ENCODE data around the gene RNF40.

The RNF40 gene

DNA sequence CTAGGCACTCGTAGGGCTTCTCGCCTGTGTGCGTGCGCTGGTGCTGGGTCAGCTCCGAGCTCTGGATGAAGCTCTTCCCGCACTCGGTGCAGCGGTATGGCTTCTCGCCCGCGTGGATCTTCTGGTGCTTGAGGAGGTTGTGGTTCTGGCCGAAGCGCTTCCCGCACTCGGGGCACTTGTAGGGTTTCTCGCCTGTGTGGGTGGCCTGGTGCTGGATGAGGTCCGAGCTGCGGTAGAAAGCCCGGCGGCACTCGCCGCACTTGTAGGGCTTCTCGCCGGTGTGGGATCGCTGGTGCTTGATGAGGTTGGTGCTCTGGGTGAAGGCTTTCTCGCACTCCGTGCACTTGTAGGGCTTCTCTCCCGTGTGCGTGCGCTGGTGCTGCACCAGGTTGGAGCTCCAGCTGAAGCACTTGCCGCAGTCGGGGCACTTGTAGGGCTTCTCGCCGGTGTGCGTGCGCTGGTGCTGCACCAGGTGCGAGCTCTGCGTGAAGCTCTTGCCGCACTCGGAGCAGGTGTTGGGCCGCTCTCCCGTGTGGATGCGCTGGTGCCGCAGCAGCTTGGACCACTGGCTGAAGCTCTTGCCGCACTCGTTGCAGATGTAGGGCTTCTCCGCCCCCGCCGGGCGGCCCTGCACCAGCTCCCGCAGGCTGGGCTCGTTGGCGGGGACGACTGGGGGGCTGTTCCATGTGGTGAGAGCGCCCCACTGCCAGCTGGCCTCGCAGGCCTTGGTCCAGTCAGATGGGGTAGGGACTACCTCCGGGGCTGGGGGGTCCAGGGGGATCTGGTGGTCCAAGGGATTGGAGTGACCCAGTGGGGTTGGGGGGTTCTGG, 21.4 kb downstream of the RNF40 start:
- H3K23ac ChIP-seq (ENCODE audit: low read length), result no peak overlapping the region
- DNase-seq, result no peak
- H2BK5ac ChIP-seq (ENCODE audit: low read length), result no peak overlapping the region
- H3K56ac ChIP-seq (ENCODE audit: low read length), result no peak overlapping the region
- no peak overlapping the region for H3K4me2 ChIP-seq (ENCODE audit: low read length)
- H2AK5ac ChIP-seq (ENCODE audit: low read length), result no peak overlapping the region
- H2BK15ac ChIP-seq (replicated peaks; ENCODE audit: low read depth), result no peak overlapping the region
- H3K9ac ChIP-seq (ENCODE audit: low read length), result no peak overlapping the region
- H2BK120ac ChIP-seq (ENCODE audit: low read depth, low read length), result no peak overlapping the region
- no peak overlapping the region for H3K4me3 ChIP-seq (ENCODE audit: low read length)
- peaks cover 2% of the 10 kb centered on the region for H3K4me1 ChIP-seq (ENCODE audit: control insufficient read depth, low read depth, low read length)
- H3K79me2 ChIP-seq (ENCODE audit: control insufficient read depth, insufficient read depth, low read length), result peaks cover 15% of the 10 kb centered on the region
- H3K79me1 ChIP-seq (ENCODE audit: low read length), result peaks cover 9% of the 10 kb centered on the region
- no peak overlapping the region for H3K18ac ChIP-seq (ENCODE audit: low read length)
- H3K27me3 ChIP-seq (ENCODE audit: insufficient read depth, low read length, poor library complexity), result no peaks in the 10 kb centered on the region
- H4K5ac ChIP-seq (ENCODE audit: low read length), result no peak overlapping the region
- H3K4ac ChIP-seq (ENCODE audit: low read depth, low read length), result no peak overlapping the region
- peaks cover 4% of the 10 kb centered on the region for H3K36me3 ChIP-seq (ENCODE audit: control insufficient read depth, insufficient read depth, low read length)
- no peak overlapping the region for H3K27ac ChIP-seq (ENCODE audit: low read depth, low read length)
- WGBS (ENCODE audit: extremely low coverage, insufficient coverage, low lambda C conversion rate), result no CpG with 5 or more reads among the region's 57 CpGs
- no peak overlapping the region for H4K8ac ChIP-seq (ENCODE audit: low read depth, low read length)

DNA sequence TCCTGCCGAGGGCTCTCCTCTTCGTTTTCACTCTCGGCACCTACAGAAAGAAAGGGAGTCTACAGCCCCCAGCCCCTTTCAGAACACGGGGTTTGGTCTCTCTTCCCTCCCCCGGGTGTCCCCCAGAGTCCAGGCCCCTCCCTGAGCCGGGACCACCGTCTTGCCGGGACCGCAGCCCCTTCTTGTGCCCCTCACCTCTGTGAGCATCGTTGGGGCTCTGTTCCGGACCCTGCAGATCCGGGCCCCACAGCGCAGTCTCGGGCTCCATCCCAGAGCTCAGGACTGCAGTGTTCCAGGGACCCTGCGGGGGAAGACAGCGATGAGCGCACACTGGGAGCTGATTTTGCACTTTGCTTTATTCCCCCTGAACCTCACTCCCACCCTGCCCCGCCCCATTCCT, 22.1 kb downstream of the RNF40 start:
- Histone ChIP-seq H4K8ac (ENCODE audit: low read depth, low read length) (no peak overlapping the region), H3K4ac (ENCODE audit: low read depth, low read length) (no peak overlapping the region), H3K36me3 (ENCODE audit: control insufficient read depth, insufficient read depth, low read length) (peaks cover 4% of the 10 kb centered on the region), H3K27ac (ENCODE audit: low read depth, low read length) (no peak overlapping the region), H3K9ac (ENCODE audit: low read length) (no peak overlapping the region), H3K4me1 (ENCODE audit: control insufficient read depth, low read depth, low read length) (peaks cover 2% of the 10 kb centered on the region), H3K4me2 (ENCODE audit: low read length) (no peak overlapping the region), H3K27me3 (ENCODE audit: insufficient read depth, low read length, poor library complexity) (no peaks in the 10 kb centered on the region), H2AK5ac (ENCODE audit: low read length) (no peak overlapping the region), H2BK120ac (ENCODE audit: low read depth, low read length) (no peak overlapping the region), H3K79me2 (ENCODE audit: control insufficient read depth, insufficient read depth, low read length) (peaks cover 15% of the 10 kb centered on the region), H3K18ac (ENCODE audit: low read length) (no peak overlapping the region), H3K23ac (ENCODE audit: low read length) (no peak overlapping the region), H3K56ac (ENCODE audit: low read length) (no peak overlapping the region), H2BK5ac (ENCODE audit: low read length) (no peak overlapping the region), H3K79me1 (ENCODE audit: low read length) (peaks cover 9% of the 10 kb centered on the region), H3K4me3 (ENCODE audit: low read length) (no peak overlapping the region), H2BK15ac (replicated peaks; ENCODE audit: low read depth) (no peak overlapping the region), H4K5ac (ENCODE audit: low read length) (no peak overlapping the region)
- WGBS (ENCODE audit: extremely low coverage, insufficient coverage, low lambda C conversion rate), result no CpG with 5 or more reads among the region's 18 CpGs
- no peak for DNase-seq

DNA sequence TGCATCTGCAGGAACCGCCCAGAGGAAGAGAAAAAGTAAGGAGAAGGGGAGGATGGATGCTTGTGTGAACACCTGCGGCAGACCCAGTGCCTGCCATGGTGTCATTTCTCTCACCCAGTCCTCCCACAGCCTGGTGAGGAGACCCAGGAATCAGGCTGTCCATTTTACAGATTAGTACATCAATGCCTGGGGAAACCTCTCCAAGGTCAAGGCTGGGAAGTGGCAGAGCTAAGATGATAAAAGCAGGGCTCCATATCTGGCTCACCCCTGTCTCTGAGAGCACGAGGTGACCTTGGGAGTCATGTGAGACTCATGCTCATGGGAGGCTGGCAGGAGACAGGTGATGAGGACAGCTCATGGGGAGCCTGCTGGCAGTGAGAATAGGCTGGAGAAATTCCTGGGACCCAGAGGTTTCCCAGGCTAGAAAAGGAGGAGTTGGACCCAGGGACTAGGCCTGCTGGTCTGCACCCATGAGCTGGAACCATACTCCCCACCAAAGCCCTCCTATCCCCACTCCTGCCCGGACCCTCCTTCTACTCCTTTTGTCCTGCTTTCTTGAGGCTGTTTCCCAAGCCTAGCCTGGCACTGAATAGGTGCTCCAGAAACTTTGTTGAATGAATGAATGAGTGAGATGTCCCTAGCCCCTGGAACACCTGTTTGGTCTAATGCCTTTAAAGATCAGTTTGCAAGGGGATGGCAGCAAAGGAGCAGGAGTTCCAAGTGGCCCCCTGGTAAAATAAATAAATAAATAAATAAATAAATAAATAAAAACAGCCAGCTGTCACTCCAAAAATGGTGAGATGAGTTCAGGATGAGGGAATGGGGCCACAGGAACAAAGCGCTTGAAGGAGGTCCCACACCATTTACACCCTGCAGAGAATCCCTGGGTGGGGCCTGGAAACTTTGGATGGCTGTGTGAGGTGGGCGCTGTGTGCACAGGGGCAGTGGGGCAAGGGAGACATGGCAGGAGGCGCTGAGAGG, 23.3 kb downstream of the RNF40 start:
- no peak overlapping the region for H2BK5ac ChIP-seq (ENCODE audit: low read length)
- no peak overlapping the region for H2BK15ac ChIP-seq (replicated peaks; ENCODE audit: low read depth)
- peak overlapping the region; percentile 95 for H3K9ac ChIP-seq (ENCODE audit: low read length)
- no peak overlapping the region for H3K23ac ChIP-seq (ENCODE audit: low read length)
- no peak overlapping the region for H4K8ac ChIP-seq (ENCODE audit: low read depth, low read length)
- no peak overlapping the region for H2AK5ac ChIP-seq (ENCODE audit: low read length)
- peaks cover 9% of the 10 kb centered on the region for H3K79me1 ChIP-seq (ENCODE audit: low read length)
- H2BK120ac ChIP-seq (ENCODE audit: low read depth, low read length), result no peak overlapping the region
- no CpG with 5 or more reads among the region's 7 CpGs for WGBS (ENCODE audit: extremely low coverage, insufficient coverage, low lambda C conversion rate)
- peaks cover 2% of the 10 kb centered on the region for H3K4me1 ChIP-seq (ENCODE audit: control insufficient read depth, low read depth, low read length)
- peaks cover 1% of the 10 kb centered on the region for H3K36me3 ChIP-seq (ENCODE audit: control insufficient read depth, insufficient read depth, low read length)
- no peak for DNase-seq
- H4K5ac ChIP-seq (ENCODE audit: low read length), result no peak overlapping the region
- no peak overlapping the region for H3K4me3 ChIP-seq (ENCODE audit: low read length)
- H3K4ac ChIP-seq (ENCODE audit: low read depth, low read length), result no peak overlapping the region
- peaks cover 15% of the 10 kb centered on the region for H3K79me2 ChIP-seq (ENCODE audit: control insufficient read depth, insufficient read depth, low read length)
- H3K4me2 ChIP-seq (ENCODE audit: low read length), result peak overlapping the region; percentile 94
- H3K27me3 ChIP-seq (ENCODE audit: insufficient read depth, low read length, poor library complexity), result no peaks in the 10 kb centered on the region
- H3K27ac ChIP-seq (ENCODE audit: low read depth, low read length), result no peak overlapping the region
- no peak overlapping the region for H3K18ac ChIP-seq (ENCODE audit: low read length)
- H3K56ac ChIP-seq (ENCODE audit: low read length), result peak overlapping the region; percentile 93

DNA sequence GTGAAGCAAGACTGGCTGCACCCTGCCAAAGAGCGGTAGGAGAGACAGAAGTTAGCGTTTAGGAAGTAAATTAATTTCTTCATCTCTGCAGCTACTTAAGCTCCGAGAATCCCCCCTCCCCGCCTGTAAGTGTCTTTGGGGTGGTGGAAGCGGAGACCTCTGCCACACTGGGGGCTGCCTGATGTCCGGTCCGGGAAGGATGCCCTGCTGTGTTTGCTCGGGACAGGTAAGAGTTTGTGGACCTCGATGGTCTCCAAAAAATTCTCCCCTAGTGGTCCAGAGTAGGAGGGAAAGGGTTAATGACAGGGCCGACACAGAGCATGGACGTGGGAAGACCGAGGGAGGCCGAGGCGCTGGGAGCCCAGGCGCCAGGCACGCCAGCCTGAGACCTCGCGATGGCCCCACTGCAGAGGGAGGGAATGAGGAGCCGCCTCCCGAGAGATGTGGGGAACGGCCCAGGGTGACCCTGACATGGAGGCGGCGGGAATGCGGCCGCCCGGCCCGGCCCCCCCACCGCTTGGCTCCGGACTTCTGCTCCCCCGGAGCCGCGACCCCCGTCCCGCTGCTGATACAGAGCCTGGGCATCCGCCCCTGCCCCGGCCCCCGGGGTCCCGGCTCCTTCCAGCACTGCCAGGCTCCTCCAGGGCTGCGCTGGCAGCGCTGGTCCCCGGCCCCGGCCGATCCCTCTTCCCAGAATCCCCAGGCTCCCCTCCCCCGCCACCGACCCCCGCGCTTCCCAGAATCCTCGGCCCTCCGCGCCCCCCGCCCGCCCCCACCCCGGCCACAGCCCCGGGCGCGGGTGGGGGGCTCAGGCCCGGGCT, 24.2 kb downstream of the RNF40 start:
- Histone ChIP-seq H3K4me3 (ENCODE audit: low read length) (peak overlapping the region; percentile 81), H2BK15ac (replicated peaks; ENCODE audit: low read depth) (no peak overlapping the region), H3K36me3 (ENCODE audit: control insufficient read depth, insufficient read depth, low read length) (peaks cover 1% of the 10 kb centered on the region), H3K9ac (ENCODE audit: low read length) (peak overlapping the region; percentile 95), H3K4me2 (ENCODE audit: low read length) (peak overlapping the region; percentile 94), H3K27me3 (ENCODE audit: insufficient read depth, low read length, poor library complexity) (no peaks in the 10 kb centered on the region), H3K56ac (ENCODE audit: low read length) (peak overlapping the region; percentile 93), H3K4me1 (ENCODE audit: control insufficient read depth, low read depth, low read length) (peaks cover 2% of the 10 kb centered on the region), H2BK120ac (ENCODE audit: low read depth, low read length) (peak overlapping the region; percentile 78), H3K4ac (ENCODE audit: low read depth, low read length) (peak overlapping the region; percentile 100), H2BK5ac (ENCODE audit: low read length) (no peak overlapping the region), H3K79me2 (ENCODE audit: control insufficient read depth, insufficient read depth, low read length) (peaks cover 15% of the 10 kb centered on the region), H3K27ac (ENCODE audit: low read depth, low read length) (peak overlapping the region; percentile 86), H4K5ac (ENCODE audit: low read length) (no peak overlapping the region), H2AK5ac (ENCODE audit: low read length) (no peak overlapping the region), H4K8ac (ENCODE audit: low read depth, low read length) (peak overlapping the region; percentile 99), H3K79me1 (ENCODE audit: low read length) (peaks cover 9% of the 10 kb centered on the region), H3K23ac (ENCODE audit: low read length) (peak overlapping the region; percentile 89), H3K18ac (ENCODE audit: low read length) (peak overlapping the region; percentile 99)
- WGBS (ENCODE audit: extremely low coverage, insufficient coverage, low lambda C conversion rate), result no CpG with 5 or more reads among the region's 57 CpGs
- DNase-seq, result peak; percentile 79

DNA sequence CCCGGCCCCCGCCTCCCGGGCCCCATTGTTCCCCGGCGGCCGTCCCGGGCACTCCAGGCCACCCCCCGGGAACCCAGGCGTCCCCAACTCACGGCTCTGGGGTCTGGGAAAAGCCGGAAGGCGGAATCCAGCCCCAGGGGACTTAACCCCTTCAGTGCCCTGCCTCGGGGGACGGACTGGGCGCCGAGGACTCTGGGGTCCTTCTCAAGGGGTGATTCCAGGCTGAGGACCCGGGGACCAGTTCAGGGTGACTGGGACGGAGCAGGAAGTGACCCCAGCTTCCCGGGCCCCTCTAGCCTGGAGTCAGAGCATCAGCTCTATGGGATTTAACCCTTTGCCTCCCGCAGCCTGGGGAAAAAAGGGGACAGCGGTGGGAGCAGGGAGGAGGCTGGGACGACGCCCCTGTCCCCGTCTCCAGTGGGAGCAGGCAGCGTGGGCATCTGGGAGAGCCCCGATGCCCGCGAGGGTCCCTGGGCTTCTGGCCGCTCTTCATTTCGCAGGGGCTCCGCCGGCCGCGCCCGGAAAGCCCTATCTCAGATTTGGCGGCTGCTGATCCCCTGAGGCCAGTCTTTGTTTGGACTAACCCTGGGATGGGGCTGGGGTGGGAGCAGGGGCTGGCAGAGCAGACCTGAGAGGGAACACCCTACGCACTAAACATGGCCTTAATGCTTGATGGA, 25.0 kb downstream of the RNF40 start, which contains the start of gene ZNF629:
Gene ZNF629 (minus strand): TSS at position 270 of the 677 bp plus-strand sequence. CDS start 2,723 bp downstream, outside the sequence.
- no CpG with 5 or more reads among the region's 37 CpGs for whole genome bisulfite sequencing (ENCODE audit: extremely low coverage, insufficient coverage, low lambda C conversion rate)
- peak within 1 kb of the TSS; percentile 86 for H3K27ac ChIP-seq (ENCODE audit: low read depth, low read length)
- H4K5ac ChIP-seq (ENCODE audit: low read length), result no peak within 1 kb of the TSS
- peaks cover 9% of the 10 kb centered on the region for H3K79me1 ChIP-seq (ENCODE audit: low read length)
- no peak within 1 kb of the TSS for H2AK5ac ChIP-seq (ENCODE audit: low read length)
- peak within 1 kb of the TSS; percentile 94 for H3K4me2 ChIP-seq (ENCODE audit: low read length)
- peak within 1 kb of the TSS; percentile 8 for H2BK5ac ChIP-seq (ENCODE audit: low read length)
- peaks cover 2% of the 10 kb centered on the region for H3K4me1 ChIP-seq (ENCODE audit: control insufficient read depth, low read depth, low read length)
- H2BK120ac ChIP-seq (ENCODE audit: low read depth, low read length), result peak within 1 kb of the TSS; percentile 78
- H3K4ac ChIP-seq (ENCODE audit: low read depth, low read length), result peak within 1 kb of the TSS; percentile 100
- peak within 1 kb of the TSS; percentile 93 for H3K56ac ChIP-seq (ENCODE audit: low read length)
- no peak within 1 kb of the TSS for H2BK15ac ChIP-seq (replicated peaks; ENCODE audit: low read depth)
- peak; percentile 84 for DNase-seq
- peak within 1 kb of the TSS; percentile 99 for H4K8ac ChIP-seq (ENCODE audit: low read depth, low read length)
- no peaks in the 10 kb centered on the region for H3K27me3 ChIP-seq (ENCODE audit: insufficient read depth, low read length, poor library complexity)
- peak within 1 kb of the TSS; percentile 99 for H3K18ac ChIP-seq (ENCODE audit: low read length)
- H3K36me3 ChIP-seq (ENCODE audit: control insufficient read depth, insufficient read depth, low read length), result peaks cover 1% of the 10 kb centered on the region
- H3K9ac ChIP-seq (ENCODE audit: low read length), result peak within 1 kb of the TSS; percentile 95
- H3K23ac ChIP-seq (ENCODE audit: low read length), result peak within 1 kb of the TSS; percentile 89
- peak within 1 kb of the TSS; percentile 81 for H3K4me3 ChIP-seq (ENCODE audit: low read length)
- H3K79me2 ChIP-seq (ENCODE audit: control insufficient read depth, insufficient read depth, low read length), result peaks cover 15% of the 10 kb centered on the region

All from mesendoderm (in vitro differentiated cells).